HG02763 (cell line): ENCODE results near the gene CAMTA2.
A peak's percentile ranks its signal among the peaks of the same experiment; 100 is the strongest.
"Not testable (repeated sequence)": the region's sequence is repeated elsewhere in the genome, so short reads cannot be mapped to it uniquely, and the experiment has no call there.

Source experiments
- ATAC-seq: cut with Tn5 transposase; IDR thresholded peaks from one replicate; pipeline ENCODE4 v1.9.1; 2021; ENCODE audit warnings: mild to moderate bottlenecking, moderate library complexity; ENCODE audit not compliant: unreplicated experiment

CAMTA2 gene

GRCh38 chr17:4986951-4987766, at the start of gene CAMTA2:
Gene CAMTA2 (minus strand): TSS chr17:4987675. CDS start chr17:4986222, 1,453 bp downstream.
- peak; percentile 73 for ATAC-seq

GRCh38 chr17:5035315-5035714, 47.8 kb upstream of the CAMTA2 start, which contains the start of gene SLC52A1:
Gene SLC52A1 (minus strand): TSS chr17:5035426. CDS start chr17:5034606, 820 bp downstream.
- no peak for ATAC-seq

GRCh38 chr17:5034651-5035050, 47.2 kb upstream of the CAMTA2 start:
- no peak for ATAC-seq

GRCh38 chr17:5034063-5034462, 46.6 kb upstream of the CAMTA2 start:
- ATAC-seq: no peak

GRCh38 chr17:5033352-5034015, 46.0 kb upstream of the CAMTA2 start:
- ATAC-seq: no peak

GRCh38 chr17:5032865-5033264, 45.4 kb upstream of the CAMTA2 start:
- no peak for ATAC-seq

GRCh38 chr17:5031365-5032082, 44.0 kb upstream of the CAMTA2 start:
- peak; percentile 67 for ATAC-seq

- ATAC-seq: not testable (repeated sequence)
These were observed 42.7 kb upstream of the CAMTA2 start for GRCh38 chr17:5030168-5030567.

GRCh38 chr17:5027916-5028315, 40.4 kb upstream of the CAMTA2 start:
- no peak for ATAC-seq

GRCh38 chr17:5027299-5027698, 39.8 kb upstream of the CAMTA2 start:
- no peak for ATAC-seq

GRCh38 chr17:5024604-5025003, 37.1 kb upstream of the CAMTA2 start:
- ATAC-seq: no peak

GRCh38 chr17:5023588-5024147, 36.2 kb upstream of the CAMTA2 start:
- ATAC-seq: no peak

- ATAC-seq: no peak
These were observed 34.8 kb upstream of the CAMTA2 start for GRCh38 chr17:5022171-5022711.

- ATAC-seq: no peak
These were observed 33.1 kb upstream of the CAMTA2 start for GRCh38 chr17:5020502-5021023.

GRCh38 chr17:5019475-5019956, 32.0 kb upstream of the CAMTA2 start:
- no peak for ATAC-seq

GRCh38 chr17:5014357-5014756, 26.9 kb upstream of the CAMTA2 start:
- no peak for ATAC-seq

- no peak for ATAC-seq
These were observed 24.5 kb upstream of the CAMTA2 start for GRCh38 chr17:5011928-5012327.

- no peak for ATAC-seq
These were observed 15.9 kb upstream of the CAMTA2 start for GRCh38 chr17:5003214-5003867.

- no peak for ATAC-seq
These were observed 14.8 kb upstream of the CAMTA2 start for GRCh38 chr17:5002121-5002788.
